ENCODE data around the gene TLK2. TPM values are rescaled to one million over a fixed set of nuclear protein-coding genes. Genes with fewer than 3 reads are reported as not detected.
"Not testable (repeated sequence)": the region's sequence is repeated elsewhere in the genome, so short reads cannot be mapped to it uniquely, and the experiment has no call there.

The TLK2 gene
- total RNA-seq, 5 donors from 2014 or later (not counting 1 experiment from before 2014, with no cell fraction given): 46.8 to 82.2 (median 54.7) TPM

GRCh38 chr17:62597150-62597549 is 118.5 kb downstream of the TLK2 start:
- Histone ChIP-seq H3K27ac (ENCODE audit: low read length) (no peak overlapping the region), H3K4me3 (ENCODE audit: control insufficient read depth in 1 of 2, extremely low read depth in 1 of 2, low read length in 1 of 2) (no peak overlapping the region), H3K9me3 (no peaks in the 10 kb centered on the region), H3K36me3 (ENCODE audit: control insufficient read depth in 2 of 2, extremely low read depth in 1 of 2, insufficient read depth in 1 of 2, low read length in 1 of 2) (peaks cover 14 to 76% of the 10 kb centered on the region in 2 donors), H3K27me3 (replicated peaks in 1 of 2; ENCODE audit: control insufficient read depth in 2 of 2, extremely low read depth in 1 of 2, insufficient read depth in 2 of 2, low read length in 1 of 2) (no peaks in the 10 kb centered on the region), H3K4me1 (ENCODE audit: control insufficient read depth in 1 of 2, extremely low read depth in 1 of 2, insufficient read depth in 2 of 2, low read length in 2 of 2) (no peaks in the 10 kb centered on the region)
- Mint-ChIP-seq H3K4me3 (no peak overlapping the region), H3K9me3 (peaks cover 0 to 3% (median 0%) of the 10 kb centered on the region in 3 donors), H3K4me1 (peaks cover 0 to 10% (median 0%) of the 10 kb centered on the region in 3 donors), H3K27me3 (no peaks in the 10 kb centered on the region), H3K36me3 (peaks cover 73% of the 10 kb centered on the region), H3K27ac (no peak overlapping the region)
- ChIA-PET POLR2A (no interaction called here), CTCF (no interaction called here)
- ATAC-seq (replicated peaks in 1 of 4): no peak
- WGBS (ENCODE audit: insufficient coverage): no CpG with 5 or more reads among the region's 2 CpGs
- DNase-seq: no peak

- Mint-ChIP-seq H3K36me3 (peaks cover 73% of the 10 kb centered on the region), H3K27me3 (no peaks in the 10 kb centered on the region), H3K4me3 (no peak overlapping the region), H3K27ac (peak overlapping the region in 1 of 2 donors; percentile 22), H3K4me1 (peaks cover 0 to 10% (median 0%) of the 10 kb centered on the region in 3 donors), H3K9me3 (peaks cover 0 to 3% (median 0%) of the 10 kb centered on the region in 3 donors)
- ChIA-PET POLR2A (no interaction called here), CTCF (no interaction called here)
- WGBS (ENCODE audit: insufficient coverage): no CpG with 5 or more reads among the region's 2 CpGs
- H3K4me3 ChIP-seq (ENCODE audit: control insufficient read depth in 1 of 2, extremely low read depth in 1 of 2, low read length in 1 of 2): no peak overlapping the region
- no peaks in the 10 kb centered on the region for H3K9me3 ChIP-seq
- DNase-seq (no peak), ATAC-seq (replicated peaks in 1 of 4) (no peak)
- H3K27ac ChIP-seq (ENCODE audit: low read length): no peak overlapping the region
- H3K27me3 ChIP-seq (replicated peaks in 1 of 2; ENCODE audit: control insufficient read depth in 2 of 2, extremely low read depth in 1 of 2, insufficient read depth in 2 of 2, low read length in 1 of 2): no peaks in the 10 kb centered on the region
- peaks cover 9 to 77% of the 10 kb centered on the region in 2 donors for H3K36me3 ChIP-seq (ENCODE audit: control insufficient read depth in 2 of 2, extremely low read depth in 1 of 2, insufficient read depth in 1 of 2, low read length in 1 of 2)
- no peaks in the 10 kb centered on the region for H3K4me1 ChIP-seq (ENCODE audit: control insufficient read depth in 1 of 2, extremely low read depth in 1 of 2, insufficient read depth in 2 of 2, low read length in 2 of 2)
Observed at GRCh38 chr17:62597920-62598319, 119.3 kb downstream of the TLK2 start.

- Histone ChIP-seq H3K36me3 (ENCODE audit: control insufficient read depth in 2 of 2, extremely low read depth in 1 of 2, insufficient read depth in 1 of 2, low read length in 1 of 2) (peaks cover 5 to 69% of the 10 kb centered on the region in 2 donors), H3K27me3 (replicated peaks in 1 of 2; ENCODE audit: control insufficient read depth in 2 of 2, extremely low read depth in 1 of 2, insufficient read depth in 2 of 2, low read length in 1 of 2) (no peaks in the 10 kb centered on the region), H3K9me3 (no peaks in the 10 kb centered on the region), H3K4me3 (ENCODE audit: control insufficient read depth in 1 of 2, extremely low read depth in 1 of 2, low read length in 1 of 2) (no peak overlapping the region), H3K27ac (ENCODE audit: low read length) (no peak overlapping the region), H3K4me1 (ENCODE audit: control insufficient read depth in 1 of 2, extremely low read depth in 1 of 2, insufficient read depth in 2 of 2, low read length in 2 of 2) (no peaks in the 10 kb centered on the region)
- WGBS (ENCODE audit: insufficient coverage): 100% methylated on average over 3 of the region's 6 CpGs
- Mint-ChIP-seq H3K4me3 (no peak overlapping the region), H3K9me3 (peaks cover 0 to 3% (median 0%) of the 10 kb centered on the region in 3 donors), H3K27ac (no peak overlapping the region), H3K36me3 (peaks cover 76% of the 10 kb centered on the region), H3K27me3 (no peaks in the 10 kb centered on the region), H3K4me1 (peaks cover 0 to 10% (median 0%) of the 10 kb centered on the region in 3 donors)
- ATAC-seq (replicated peaks in 1 of 4) (no peak), DNase-seq (no peak)
- CTCF ChIA-PET: no interaction called here
- POLR2A ChIA-PET: no interaction called here
Observed at GRCh38 chr17:62599964-62600657, 121.5 kb downstream of the TLK2 start.

GRCh38 chr17:62600805-62601204 is 122.2 kb downstream of the TLK2 start:
- Mint-ChIP-seq H3K4me1 (peaks cover 0 to 10% (median 0%) of the 10 kb centered on the region in 3 donors), H3K9me3 (peaks cover 0 to 3% (median 0%) of the 10 kb centered on the region in 3 donors), H3K36me3 (peaks cover 71% of the 10 kb centered on the region), H3K4me3 (no peak overlapping the region), H3K27ac (no peak overlapping the region), H3K27me3 (no peaks in the 10 kb centered on the region)
- Histone ChIP-seq H3K27me3 (replicated peaks in 1 of 2; ENCODE audit: control insufficient read depth in 2 of 2, extremely low read depth in 1 of 2, insufficient read depth in 2 of 2, low read length in 1 of 2) (no peaks in the 10 kb centered on the region), H3K4me3 (ENCODE audit: control insufficient read depth in 1 of 2, extremely low read depth in 1 of 2, low read length in 1 of 2) (no peak overlapping the region), H3K9me3 (no peaks in the 10 kb centered on the region), H3K27ac (ENCODE audit: low read length) (no peak overlapping the region), H3K4me1 (ENCODE audit: control insufficient read depth in 1 of 2, extremely low read depth in 1 of 2, insufficient read depth in 2 of 2, low read length in 2 of 2) (no peaks in the 10 kb centered on the region), H3K36me3 (ENCODE audit: control insufficient read depth in 2 of 2, extremely low read depth in 1 of 2, insufficient read depth in 1 of 2, low read length in 1 of 2) (peaks cover 4 to 69% of the 10 kb centered on the region in 2 donors)
- ChIA-PET POLR2A (no interaction called here), CTCF (no interaction called here)
- ATAC-seq (replicated peaks in 1 of 4): no peak
- DNase-seq: no peak
- WGBS (ENCODE audit: insufficient coverage): no CpG with 5 or more reads among the region's 1 CpG

- no peak overlapping the region for H3K27ac Mint-ChIP-seq
- peaks cover under 1 to 67% of the 10 kb centered on the region in 2 donors for H3K36me3 ChIP-seq (ENCODE audit: control insufficient read depth in 2 of 2, extremely low read depth in 1 of 2, insufficient read depth in 1 of 2, low read length in 1 of 2)
- POLR2A ChIA-PET: no interaction called here
Observed at GRCh38 chr17:62601471-62601870, 122.8 kb downstream of the TLK2 start.

GRCh38 chr17:62603783-62604182 is 125.2 kb downstream of the TLK2 start:
- H3K36me3 ChIP-seq (ENCODE audit: control insufficient read depth in 2 of 2, extremely low read depth in 1 of 2, insufficient read depth in 1 of 2, low read length in 1 of 2): peaks cover 6 to 73% of the 10 kb centered on the region in 2 donors
- H3K4me3 Mint-ChIP-seq; ATAC-seq (replicated peaks in 1 of 4); H3K27ac Mint-ChIP-seq; H3K4me3 ChIP-seq (ENCODE audit: control insufficient read depth in 1 of 2, extremely low read depth in 1 of 2, low read length in 1 of 2); H3K4me1 ChIP-seq (ENCODE audit: control insufficient read depth in 1 of 2, extremely low read depth in 1 of 2, insufficient read depth in 2 of 2, low read length in 2 of 2); CTCF ChIA-PET; POLR2A ChIA-PET; H3K27me3 Mint-ChIP-seq; H3K27me3 ChIP-seq (replicated peaks in 1 of 2; ENCODE audit: control insufficient read depth in 2 of 2, extremely low read depth in 1 of 2, insufficient read depth in 2 of 2, low read length in 1 of 2); H3K9me3 Mint-ChIP-seq; DNase-seq; H3K27ac ChIP-seq (ENCODE audit: low read length); H3K4me1 Mint-ChIP-seq; H3K9me3 ChIP-seq: not testable (repeated sequence)
- WGBS (ENCODE audit: insufficient coverage): 96% methylated on average over 4 of the region's 6 CpGs
- H3K36me3 Mint-ChIP-seq: peaks cover 72% of the 10 kb centered on the region

More at GRCh38 chr17:62601471-62601870, 122.8 kb downstream of the TLK2 start:
- Histone ChIP-seq H3K27me3 (replicated peaks in 1 of 2; ENCODE audit: control insufficient read depth in 2 of 2, extremely low read depth in 1 of 2, insufficient read depth in 2 of 2, low read length in 1 of 2) (no peaks in the 10 kb centered on the region), H3K9me3 (no peaks in the 10 kb centered on the region), H3K4me3 (ENCODE audit: control insufficient read depth in 1 of 2, extremely low read depth in 1 of 2, low read length in 1 of 2) (no peak overlapping the region), H3K27ac (ENCODE audit: low read length) (no peak overlapping the region), H3K4me1 (ENCODE audit: control insufficient read depth in 1 of 2, extremely low read depth in 1 of 2, insufficient read depth in 2 of 2, low read length in 2 of 2) (no peaks in the 10 kb centered on the region)
- Mint-ChIP-seq H3K4me3 (no peak overlapping the region), H3K4me1 (peaks cover 0 to 10% (median 0%) of the 10 kb centered on the region in 3 donors), H3K9me3 (peaks cover 0 to 3% (median 0%) of the 10 kb centered on the region in 3 donors), H3K36me3 (peaks cover 71% of the 10 kb centered on the region), H3K27me3 (no peaks in the 10 kb centered on the region)
- no CpG with 5 or more reads among the region's 2 CpGs for WGBS (ENCODE audit: insufficient coverage)
- CTCF ChIA-PET: interaction anchor here in 1 of 2 donors (0.6 kb wide), 1 partner anchor 119 kb away, joined by 3 read pairs; no protein-coding TSS in a partner anchor
- no peak for ATAC-seq (replicated peaks in 1 of 4)
- DNase-seq: no peak

Data from T-cell (primary cell).